A673 (cell line): Measurements from ENCODE around the gene RGS6. TPM values are rescaled to one million over a fixed set of nuclear protein-coding genes. Genes with fewer than 3 reads are reported as not detected.

Source experiments
- BruUV-seq: library from RNA; stranded (reverse); fragments of 400-500 nt; replicated peaks from 2 replicates; lab custom pipeline; 2021; lab: Mats Ljungman, UMichigan
- CTCF ChIA-PET: fragments of 300-600 bp; sonication (Branson Sonifier 250); formaldehyde crosslinking; loops from one replicate; lab custom pipeline; 2022; ENCODE audit warnings: antibody characterized with exemption; lab: Charles Lee
- POLR2A ChIA-PET: fragments of 300-600 bp; sonication (Branson Sonifier 250); formaldehyde crosslinking; loops from one replicate; lab custom pipeline; 2022; ENCODE audit warnings: antibody characterized with exemption; ENCODE audit not compliant: low non-redundant PET; lab: Charles Lee
- DNase-seq: peaks from one replicate; pipeline ENCODE4 v3.0.0-alpha.2; 2015; ENCODE audit warnings: low spot score
- H3K27ac ChIP-seq: fragments of 200-600 bp; sonication (generic); 2 replicates; pipeline ENCODE4 v1.5.1; 2016; ENCODE audit warnings: mixed run types, low read depth, mild to moderate bottlenecking, mixed read lengths, antibody characterized with exemption, low read length; ENCODE audit not compliant: poor library complexity, severe bottlenecking
- H3K27me3 ChIP-seq: fragments of 200-600 bp; sonication (generic); replicated peaks from 2 replicates; pipeline ENCODE4 v1.6.1; 2017; ENCODE audit warnings: mixed run types, low read depth, mild to moderate bottlenecking, mixed read lengths, antibody characterized with exemption, low read length; ENCODE audit not compliant: insufficient read depth, poor library complexity
- H3K36me3 ChIP-seq: fragments of 200-600 bp; sonication (generic); 2 replicates; pipeline ENCODE4 v1.6.1; 2016; ENCODE audit warnings: mixed run types, mild to moderate bottlenecking, mixed read lengths, antibody characterized with exemption, low read length; ENCODE audit not compliant: insufficient read depth, poor library complexity, severe bottlenecking
- H3K4me1 ChIP-seq: fragments of 200-600 bp; sonication (generic); 2 replicates; pipeline ENCODE4 v1.6.1; 2017; ENCODE audit warnings: mixed run types, mild to moderate bottlenecking, mixed read lengths, antibody characterized with exemption, low read length; ENCODE audit not compliant: insufficient read depth, poor library complexity, severe bottlenecking
- H3K4me3 ChIP-seq: fragments of 200-600 bp; sonication (generic); 2 replicates; pipeline ENCODE4 v1.5.1; 2016; ENCODE audit warnings: low read depth, mixed run types, mild to moderate bottlenecking, mixed read lengths, low read length; ENCODE audit not compliant: poor library complexity, severe bottlenecking
- H3K9me3 ChIP-seq: fragments of 200-600 bp; sonication (generic); 2 replicates; pipeline ENCODE4 v1.6.1; 2016; ENCODE audit warnings: mixed run types, low read depth, mild to moderate bottlenecking, mixed read lengths, antibody characterized with exemption, low read length; ENCODE audit not compliant: poor library complexity, severe bottlenecking
- EZH2 ChIP-seq: fragments of 200-600 bp; sonication (generic); IDR thresholded peaks from 2 replicates; pipeline ENCODE4 v1.6.1; 2017; ENCODE audit warnings: borderline replicate concordance, low read depth, mild to moderate bottlenecking, mixed read lengths, antibody characterized with exemption, low read length; ENCODE audit not compliant: poor library complexity, severe bottlenecking
- intact Hi-C: fragments of 100-400 bp; cut with micrococcal nuclease; formaldehyde crosslinking; loops from one replicate; pipeline ENCODE4 v1.10.0; 2022; ENCODE audit not compliant: unreplicated experiment
- total RNA-seq: library from RNA; stranded (reverse); gene quantifications from 2 replicates; pipeline ENCODE4 v1.2.3, GENCODE V29; 2021
- TF ChIP-seq, protein P1 (sequence below): fragments of 300-800, 200-600 bp; sonication (generic); conservative IDR thresholded peaks from 2 replicates; pipeline ENCODE4 v1.5.1; 2017; ENCODE audit warnings: low read depth, mild to moderate bottlenecking, antibody characterized with exemption, low read length, moderate library complexity, mixed read lengths

Gene RGS6
- total RNA-seq, 1 experiment from 2014 or later, result not detected

DNA sequence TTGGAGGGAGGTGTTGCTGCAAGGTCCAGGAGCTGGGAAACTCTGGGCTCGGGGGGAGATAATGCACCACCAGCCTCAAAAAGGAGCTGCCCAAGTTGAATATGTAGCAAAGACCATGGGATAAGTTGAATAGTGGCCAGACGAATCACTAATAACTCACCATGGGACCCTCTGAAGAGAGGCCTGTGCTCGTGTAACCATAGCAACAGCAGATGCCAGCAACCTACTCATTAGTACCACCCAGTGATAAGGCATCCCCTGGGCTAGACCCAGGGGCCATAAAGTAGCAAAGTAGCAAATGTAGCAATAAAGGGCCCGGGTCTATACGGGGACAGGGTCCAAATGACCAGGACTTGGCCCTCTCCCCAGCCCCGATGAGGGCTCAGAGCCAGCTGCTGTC, 633.7 kb downstream of the RGS6 start:
- CTCF ChIA-PET, result no interaction called here
- intact Hi-C loops, result no loop called here
- BruUV-seq, result no TSS peak
- Histone ChIP-seq H3K36me3 (no peaks in the 10 kb centered on the region), H3K27ac (no peak overlapping the region), H3K27me3 (no peaks in the 10 kb centered on the region), H3K4me3 (no peak overlapping the region), H3K9me3 (no peaks in the 10 kb centered on the region), H3K4me1 (no peaks in the 10 kb centered on the region)
- TF ChIP-seq, protein P1, sequence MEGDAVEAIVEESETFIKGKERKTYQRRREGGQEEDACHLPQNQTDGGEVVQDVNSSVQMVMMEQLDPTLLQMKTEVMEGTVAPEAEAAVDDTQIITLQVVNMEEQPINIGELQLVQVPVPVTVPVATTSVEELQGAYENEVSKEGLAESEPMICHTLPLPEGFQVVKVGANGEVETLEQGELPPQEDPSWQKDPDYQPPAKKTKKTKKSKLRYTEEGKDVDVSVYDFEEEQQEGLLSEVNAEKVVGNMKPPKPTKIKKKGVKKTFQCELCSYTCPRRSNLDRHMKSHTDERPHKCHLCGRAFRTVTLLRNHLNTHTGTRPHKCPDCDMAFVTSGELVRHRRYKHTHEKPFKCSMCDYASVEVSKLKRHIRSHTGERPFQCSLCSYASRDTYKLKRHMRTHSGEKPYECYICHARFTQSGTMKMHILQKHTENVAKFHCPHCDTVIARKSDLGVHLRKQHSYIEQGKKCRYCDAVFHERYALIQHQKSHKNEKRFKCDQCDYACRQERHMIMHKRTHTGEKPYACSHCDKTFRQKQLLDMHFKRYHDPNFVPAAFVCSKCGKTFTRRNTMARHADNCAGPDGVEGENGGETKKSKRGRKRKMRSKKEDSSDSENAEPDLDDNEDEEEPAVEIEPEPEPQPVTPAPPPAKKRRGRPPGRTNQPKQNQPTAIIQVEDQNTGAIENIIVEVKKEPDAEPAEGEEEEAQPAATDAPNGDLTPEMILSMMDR, result no peak
- TF ChIP-seq EZH2, result no peak
- POLR2A ChIA-PET, result no interaction called here
- DNase-seq, result no peak

DNA sequence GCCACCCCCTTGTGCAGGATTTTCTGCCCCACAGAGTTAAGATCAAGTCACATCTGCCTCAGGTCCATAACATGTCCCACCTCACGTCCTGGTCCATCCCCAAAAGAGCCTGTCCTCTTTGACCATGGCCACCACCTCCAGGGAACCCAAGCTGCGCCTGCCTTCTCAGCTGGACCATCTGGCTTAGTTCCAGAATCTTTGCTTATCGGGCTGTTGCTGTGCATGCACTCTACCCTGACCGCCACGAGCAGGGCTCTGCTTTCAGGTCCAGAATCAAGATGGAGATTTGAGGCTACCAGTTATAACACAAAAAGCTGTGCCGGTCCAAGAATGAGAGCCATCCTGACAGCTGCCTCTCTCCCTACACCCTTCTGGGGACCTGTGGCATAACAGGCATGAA, 635.0 kb downstream of the RGS6 start:
- H3K4me3 ChIP-seq, result no peak overlapping the region
- no peaks in the 10 kb centered on the region for H3K36me3 ChIP-seq
- H3K9me3 ChIP-seq, result no peaks in the 10 kb centered on the region
- BruUV-seq, result no TSS peak
- no peak for TF ChIP-seq EZH2
- TF ChIP-seq, protein P1, result no peak
- H3K27ac ChIP-seq, result no peak overlapping the region
- POLR2A ChIA-PET, result no interaction called here
- CTCF ChIA-PET, result no interaction called here
- intact Hi-C loops, result no loop called here
- no peaks in the 10 kb centered on the region for H3K27me3 ChIP-seq
- no peaks in the 10 kb centered on the region for H3K4me1 ChIP-seq
- DNase-seq, result no peak

DNA sequence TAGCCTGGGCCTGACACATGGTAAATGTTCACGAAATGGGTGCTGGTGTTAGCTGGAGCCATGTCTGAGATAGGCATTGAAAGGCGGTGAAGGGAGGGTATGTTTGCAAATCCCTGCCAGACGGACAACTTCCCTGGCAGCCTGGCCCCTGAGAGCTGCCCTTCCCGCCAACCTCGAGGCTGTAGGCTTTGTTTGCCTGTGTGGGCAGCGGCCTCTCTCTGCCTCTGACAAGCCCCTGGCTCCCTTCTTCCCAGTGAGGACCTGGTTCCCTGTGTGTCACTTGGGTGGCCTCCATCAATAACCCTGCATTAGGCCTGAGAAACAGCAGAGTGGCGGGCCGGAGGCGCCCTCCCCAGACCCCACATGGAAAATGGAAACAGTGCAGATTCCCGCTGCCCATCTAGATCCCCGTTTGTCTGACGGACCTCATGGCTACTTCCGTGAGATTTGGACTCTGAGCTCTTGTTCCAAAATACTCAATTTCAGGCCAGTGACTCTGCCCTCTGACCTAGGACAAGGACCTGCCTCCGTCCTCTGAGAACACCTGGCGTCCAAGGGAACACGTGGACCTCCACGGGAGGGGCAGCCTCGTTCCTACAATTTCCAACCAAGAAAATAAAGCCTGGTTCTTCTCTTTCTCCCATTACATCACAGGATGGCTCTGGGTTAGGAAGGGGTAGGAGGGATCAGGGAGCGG, 636.2 kb downstream of the RGS6 start:
- Histone ChIP-seq H3K36me3 (no peaks in the 10 kb centered on the region), H3K27me3 (no peaks in the 10 kb centered on the region), H3K4me3 (no peak overlapping the region), H3K9me3 (no peaks in the 10 kb centered on the region), H3K4me1 (no peaks in the 10 kb centered on the region), H3K27ac (no peak overlapping the region)
- ChIA-PET CTCF (no interaction called here), POLR2A (no interaction called here)
- TF ChIP-seq EZH2, result no peak
- TF ChIP-seq, protein P1, result no peak
- intact Hi-C loops, result no loop called here
- DNase-seq, result no peak
- BruUV-seq, result no TSS peak
